HG03066 (cell line): Measurements from ENCODE around the gene LRP2.
"Not testable (repeated sequence)": the region's sequence is repeated elsewhere in the genome, so short reads cannot be mapped to it uniquely, and the experiment has no call there.

Experiments used
- ATAC-seq: cut with Tn5 transposase; IDR thresholded peaks from one replicate; pipeline ENCODE4 v1.9.1; 2021; ENCODE audit warnings: low read depth; ENCODE audit not compliant: unreplicated experiment

LRP2 gene

GRCh38 chr2:169362118-169362893 lies at the start of gene LRP2:
LRP2 (minus strand) TSS chr2:169362534; CDS start chr2:169362399, 135 bp downstream.
- no peak for ATAC-seq

- no peak for ATAC-seq
Measured at GRCh38 chr2:169406891-169407290, 44.6 kb upstream of the LRP2 start.

GRCh38 chr2:169399491-169399890 lies 37.2 kb upstream of the LRP2 start:
- ATAC-seq, result not testable (repeated sequence)

GRCh38 chr2:169397697-169398096 lies 35.4 kb upstream of the LRP2 start:
- ATAC-seq, result no peak

GRCh38 chr2:169395821-169396374 lies 33.6 kb upstream of the LRP2 start:
- no peak for ATAC-seq

GRCh38 chr2:169393068-169393590 lies 30.8 kb upstream of the LRP2 start:
- ATAC-seq, result no peak

GRCh38 chr2:169391236-169391635 lies 28.9 kb upstream of the LRP2 start:
- ATAC-seq, result no peak

- no peak for ATAC-seq
Measured at GRCh38 chr2:169388161-169388560, 25.8 kb upstream of the LRP2 start.

- ATAC-seq, result no peak
Measured at GRCh38 chr2:169386722-169387121, 24.4 kb upstream of the LRP2 start.

GRCh38 chr2:169384816-169385215 lies 22.5 kb upstream of the LRP2 start:
- ATAC-seq, result no peak

- ATAC-seq, result no peak
Measured at GRCh38 chr2:169372561-169372960, 10.2 kb upstream of the LRP2 start.

GRCh38 chr2:169366066-169366465 lies 3.7 kb upstream of the LRP2 start:
- ATAC-seq, result no peak

GRCh38 chr2:169365029-169365480 lies 2.7 kb upstream of the LRP2 start:
- ATAC-seq, result peak; percentile 57

- ATAC-seq, result peak; percentile 33
Measured at GRCh38 chr2:169363560-169364150, 1.3 kb upstream of the LRP2 start.

GRCh38 chr2:169362894-169363559 lies 693 bp upstream of the LRP2 start:
- ATAC-seq, result no peak

GRCh38 chr2:169361706-169362117 lies 622 bp downstream of the LRP2 start:
- ATAC-seq, result no peak

- no peak for ATAC-seq
Measured at GRCh38 chr2:169360984-169361705, 1.2 kb downstream of the LRP2 start.

GRCh38 chr2:169358016-169358415 lies 4.3 kb downstream of the LRP2 start:
- ATAC-seq, result no peak

GRCh38 chr2:169354244-169354643 lies 8.1 kb downstream of the LRP2 start:
- ATAC-seq, result no peak

GRCh38 chr2:169351725-169352124 lies 10.6 kb downstream of the LRP2 start:
- ATAC-seq, result no peak
